ENCODE measurements around the gene AFMID. TPM values are rescaled to one million over a fixed set of nuclear protein-coding genes. Genes with fewer than 3 reads are reported as not detected.

AFMID gene
- total and polyA plus RNA-seq, 9 of the 15 experiments (the other 6 are each of a cell fraction or from before 2014, with no cell fraction given): 62.1 to 188 (median 74.4) TPM

DNA sequence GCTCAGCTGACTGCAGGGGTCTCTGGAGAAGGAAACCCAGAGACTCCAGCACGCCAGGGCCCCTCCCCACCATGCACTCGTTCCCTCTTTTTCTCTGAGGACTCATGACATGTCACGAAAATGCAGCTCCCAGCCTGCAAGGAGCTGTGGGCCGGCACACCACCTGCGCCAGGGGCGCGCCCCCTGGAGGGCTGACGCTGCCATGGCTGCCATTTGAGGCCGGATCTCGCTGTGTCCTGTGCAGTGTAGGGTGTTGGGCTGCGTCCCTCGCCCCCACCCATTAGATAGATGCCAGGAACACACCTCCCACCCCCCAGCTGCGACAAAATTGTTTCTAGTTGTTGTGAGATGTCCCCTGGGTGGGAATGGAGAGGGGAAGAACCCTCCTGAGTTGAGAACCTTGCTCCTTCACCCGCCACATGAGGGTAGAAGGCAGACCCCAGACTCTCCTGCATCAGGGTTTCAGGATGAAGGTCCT, 10.6 kb upstream of the AFMID start (continued):
- TF ChIP-seq CHD7 (IDR thresholded peaks at IDR 0.05; ENCODE audit: low read depth, low read length) (no peak), MTA1 (IDR thresholded peaks at IDR 0.05; ENCODE audit: borderline replicate concordance) (no peak), DDX20 (tag; IDR thresholded peaks at IDR 0.05; ENCODE audit: low read depth) (no peak), NCOA2 (IDR thresholded peaks at IDR 0.05; ENCODE audit: partially characterized antibody in 2 of 2) (no peak), ZNF174 (CRISPR knock-in tag; IDR thresholded peaks at IDR 0.05) (no peak), LARP7 (IDR thresholded peaks at IDR 0.05) (no peak), TAF1 (IDR thresholded peaks at IDR 0.05; ENCODE audit: control insufficient read depth, extremely low read depth, insufficient read depth, low read length, severe bottlenecking) (no peak), ZNF830 (CRISPR knock-in tag; IDR thresholded peaks at IDR 0.05) (no peak), SMAD1 (IDR thresholded peaks at IDR 0.05; ENCODE audit: low read depth, low read length, partially characterized antibody) (no peak), NCOA6 (IDR thresholded peaks at IDR 0.05) (no peak), FOXJ3 (CRISPR knock-in tag; IDR thresholded peaks at IDR 0.05) (no peak), ZNF165 (CRISPR knock-in tag; IDR thresholded peaks at IDR 0.05; ENCODE audit: borderline replicate concordance) (no peak)
- TF ChIP-seq, protein P1, sequence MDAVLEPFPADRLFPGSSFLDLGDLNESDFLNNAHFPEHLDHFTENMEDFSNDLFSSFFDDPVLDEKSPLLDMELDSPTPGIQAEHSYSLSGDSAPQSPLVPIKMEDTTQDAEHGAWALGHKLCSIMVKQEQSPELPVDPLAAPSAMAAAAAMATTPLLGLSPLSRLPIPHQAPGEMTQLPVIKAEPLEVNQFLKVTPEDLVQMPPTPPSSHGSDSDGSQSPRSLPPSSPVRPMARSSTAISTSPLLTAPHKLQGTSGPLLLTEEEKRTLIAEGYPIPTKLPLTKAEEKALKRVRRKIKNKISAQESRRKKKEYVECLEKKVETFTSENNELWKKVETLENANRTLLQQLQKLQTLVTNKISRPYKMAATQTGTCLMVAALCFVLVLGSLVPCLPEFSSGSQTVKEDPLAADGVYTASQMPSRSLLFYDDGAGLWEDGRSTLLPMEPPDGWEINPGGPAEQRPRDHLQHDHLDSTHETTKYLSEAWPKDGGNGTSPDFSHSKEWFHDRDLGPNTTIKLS (IDR thresholded peaks at IDR 0.05; ENCODE audit: borderline replicate concordance, low read depth): no peak
- TF ChIP-seq, protein P2, sequence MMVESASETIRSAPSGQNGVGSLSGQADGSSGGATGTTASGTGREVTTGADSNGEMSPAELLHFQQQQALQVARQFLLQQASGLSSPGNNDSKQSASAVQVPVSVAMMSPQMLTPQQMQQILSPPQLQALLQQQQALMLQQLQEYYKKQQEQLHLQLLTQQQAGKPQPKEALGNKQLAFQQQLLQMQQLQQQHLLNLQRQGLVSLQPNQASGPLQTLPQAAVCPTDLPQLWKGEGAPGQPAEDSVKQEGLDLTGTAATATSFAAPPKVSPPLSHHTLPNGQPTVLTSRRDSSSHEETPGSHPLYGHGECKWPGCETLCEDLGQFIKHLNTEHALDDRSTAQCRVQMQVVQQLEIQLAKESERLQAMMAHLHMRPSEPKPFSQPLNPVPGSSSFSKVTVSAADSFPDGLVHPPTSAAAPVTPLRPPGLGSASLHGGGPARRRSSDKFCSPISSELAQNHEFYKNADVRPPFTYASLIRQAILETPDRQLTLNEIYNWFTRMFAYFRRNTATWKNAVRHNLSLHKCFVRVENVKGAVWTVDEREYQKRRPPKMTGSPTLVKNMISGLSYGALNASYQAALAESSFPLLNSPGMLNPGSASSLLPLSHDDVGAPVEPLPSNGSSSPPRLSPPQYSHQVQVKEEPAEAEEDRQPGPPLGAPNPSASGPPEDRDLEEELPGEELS (CRISPR knock-in tag; IDR thresholded peaks at IDR 0.05; ENCODE audit: borderline replicate concordance): no peak
